ENCODE results near the gene TECR.
"Not testable (repeated sequence)": the region's sequence is repeated elsewhere in the genome, so short reads cannot be mapped to it uniquely, and the experiment has no call there.

Gene TECR

GRCh38 chr19:14529254-14530004 is at the start of gene TECR:
TECR (plus strand) TSS chr19:14529594; CDS start chr19:14529697, 103 bp downstream.
- DNase-seq (ENCODE audit: low spot score), result peak; percentile 100

- peak; percentile 52 for DNase-seq (ENCODE audit: low spot score)
These were observed 49.3 kb upstream of the TECR start for GRCh38 chr19:14479975-14480699.

GRCh38 chr19:14480700-14481079 is 48.7 kb upstream of the TECR start:
- peak; percentile 67 for DNase-seq (ENCODE audit: low spot score)

GRCh38 chr19:14482172-14482941 is 47.0 kb upstream of the TECR start:
- DNase-seq (ENCODE audit: low spot score), result no peak

DNA sequence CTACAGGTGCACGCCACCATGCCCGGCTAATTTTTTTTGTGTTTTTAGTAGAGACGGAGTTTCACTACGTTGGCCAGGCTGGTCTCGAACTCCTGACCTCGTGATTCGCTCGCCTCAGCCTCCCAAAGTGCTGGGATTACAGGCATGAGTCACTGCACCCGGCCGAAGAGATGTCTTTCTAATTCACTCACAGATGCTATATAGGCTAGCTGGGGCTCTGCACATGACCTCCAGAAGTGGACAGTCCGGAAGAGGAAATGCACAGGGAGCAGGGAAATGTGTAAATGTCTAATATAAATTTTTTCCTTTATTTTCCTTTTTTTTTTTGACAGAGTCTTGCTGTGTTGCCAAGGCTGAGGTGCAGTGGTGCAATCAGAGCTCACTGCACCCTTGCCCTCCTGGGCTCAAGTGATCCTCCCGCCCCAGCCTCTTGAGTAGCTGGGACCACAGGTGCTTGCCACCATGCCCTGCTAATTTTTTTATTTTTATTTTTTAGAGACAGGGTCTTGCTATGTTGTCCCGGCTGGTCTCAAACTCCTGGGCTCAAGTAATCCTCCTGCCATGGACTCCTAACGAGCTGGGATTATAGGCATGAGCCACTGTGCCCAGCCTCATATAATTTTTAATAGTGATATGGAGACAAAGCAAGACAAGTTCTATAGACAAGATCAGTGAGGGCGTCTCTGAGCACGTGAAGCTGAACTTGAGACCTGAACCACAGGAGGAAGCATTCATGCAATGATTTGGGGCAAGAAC is 41.8 kb upstream of the TECR start:
- no peak for DNase-seq (ENCODE audit: low spot score)

- DNase-seq (ENCODE audit: low spot score), result no peak
These were observed 36.5 kb upstream of the TECR start for GRCh38 chr19:14492756-14493337.

DNA sequence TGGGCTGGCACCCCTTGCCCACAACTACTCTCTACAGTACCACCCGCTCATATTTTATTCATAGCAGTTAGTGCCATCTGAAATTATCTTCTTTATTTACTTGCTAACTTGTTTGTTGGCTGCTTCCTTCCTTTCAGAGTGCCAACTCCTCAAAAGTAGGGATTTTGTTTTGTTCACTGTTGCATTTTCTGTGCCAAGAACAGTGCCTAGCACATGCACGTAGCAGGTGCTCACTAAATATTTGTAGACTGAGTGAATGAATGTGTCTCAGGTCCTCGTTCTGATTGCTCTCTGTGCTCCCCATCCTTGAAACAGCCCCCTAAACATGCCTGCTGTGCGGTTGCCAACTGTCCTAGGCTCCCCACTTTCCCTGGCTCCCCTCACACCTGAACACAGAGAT is 35.0 kb upstream of the TECR start:
- no peak for DNase-seq (ENCODE audit: low spot score)

DNA sequence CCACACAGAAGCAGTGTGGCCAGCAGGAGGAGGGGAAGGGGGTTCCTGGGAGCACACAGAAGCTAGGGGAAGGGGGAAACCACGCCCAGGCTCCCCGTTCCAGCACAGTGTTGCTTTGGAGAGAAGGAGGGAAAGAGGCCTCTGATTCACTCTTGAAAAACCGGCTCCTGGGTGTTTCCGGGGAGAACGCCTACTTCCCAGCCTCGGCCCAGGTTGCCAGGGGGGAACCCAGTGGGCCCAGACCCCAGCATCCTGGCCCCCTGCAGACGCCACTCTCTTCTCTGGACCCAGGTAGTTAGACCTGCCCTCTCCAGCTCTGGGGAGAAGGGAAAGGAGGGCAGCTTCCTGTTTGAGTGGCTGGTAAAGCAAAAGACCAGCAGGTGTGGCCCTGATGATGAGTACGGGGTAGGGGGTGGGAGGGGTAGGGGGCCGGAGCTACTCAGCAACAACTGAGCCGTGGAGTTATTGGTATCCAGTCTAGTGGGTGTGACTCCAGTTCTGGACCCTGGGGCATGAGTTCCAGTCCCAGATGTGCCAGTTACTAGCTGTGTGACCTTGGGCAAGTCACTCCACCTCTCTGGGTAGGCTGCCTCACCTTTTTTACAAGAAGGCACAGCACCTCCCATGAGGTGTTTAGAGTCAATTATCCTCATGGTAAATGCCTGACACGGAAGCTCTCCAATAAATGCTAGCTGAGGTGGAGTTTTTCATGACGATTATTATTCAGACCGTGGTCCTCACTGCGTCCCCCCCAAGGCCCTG is 34.3 kb upstream of the TECR start:
- peak; percentile 55 for DNase-seq (ENCODE audit: low spot score)

DNA sequence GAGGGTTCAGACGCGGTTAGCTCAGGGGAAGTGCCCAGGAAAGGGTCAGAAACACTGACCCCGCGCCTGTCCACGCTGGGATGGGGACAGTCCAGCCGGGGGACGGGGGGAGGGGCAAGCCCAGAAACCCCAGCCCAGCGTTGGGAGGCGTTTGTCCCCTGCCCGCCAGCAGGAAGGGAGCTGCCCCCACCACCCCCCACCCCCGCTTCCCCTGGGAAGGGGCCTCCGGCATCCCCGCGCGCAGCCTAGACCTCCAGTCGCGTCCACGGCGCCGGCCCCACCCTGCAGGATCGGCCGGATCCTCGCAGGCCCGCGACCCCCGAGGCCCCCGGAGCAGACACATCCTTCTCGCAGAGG is 33.7 kb upstream of the TECR start:
- DNase-seq (ENCODE audit: low spot score), result no peak

- peak; percentile 100 for DNase-seq (ENCODE audit: low spot score)
These were observed 33.2 kb upstream of the TECR start, which contains the start of gene GIPC1 for GRCh38 chr19:14496029-14496833. GIPC1 (minus strand) TSS chr19:14496127; CDS start chr19:14482976, 13,151 bp downstream.

DNA sequence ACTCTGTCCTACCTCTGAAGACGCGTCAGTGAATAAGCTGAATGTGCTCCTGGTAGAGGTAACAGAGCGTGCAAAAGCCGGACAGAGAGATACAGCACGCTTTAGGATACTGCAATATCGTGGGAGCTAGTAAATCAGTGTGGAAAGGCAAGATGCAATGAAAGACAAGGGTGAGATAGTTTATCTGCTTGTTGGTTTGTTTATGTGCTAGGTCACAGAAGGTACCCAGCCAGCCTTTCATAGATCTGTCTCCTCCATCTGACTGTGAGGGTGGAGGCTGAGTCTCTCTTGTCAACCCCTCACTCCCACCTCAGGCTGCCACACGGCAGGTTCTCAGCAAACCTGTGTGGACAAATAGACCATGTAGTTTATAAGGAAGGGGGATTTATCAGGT is 32.6 kb upstream of the TECR start:
- peak; percentile 88 for DNase-seq (ENCODE audit: low spot score)

DNA sequence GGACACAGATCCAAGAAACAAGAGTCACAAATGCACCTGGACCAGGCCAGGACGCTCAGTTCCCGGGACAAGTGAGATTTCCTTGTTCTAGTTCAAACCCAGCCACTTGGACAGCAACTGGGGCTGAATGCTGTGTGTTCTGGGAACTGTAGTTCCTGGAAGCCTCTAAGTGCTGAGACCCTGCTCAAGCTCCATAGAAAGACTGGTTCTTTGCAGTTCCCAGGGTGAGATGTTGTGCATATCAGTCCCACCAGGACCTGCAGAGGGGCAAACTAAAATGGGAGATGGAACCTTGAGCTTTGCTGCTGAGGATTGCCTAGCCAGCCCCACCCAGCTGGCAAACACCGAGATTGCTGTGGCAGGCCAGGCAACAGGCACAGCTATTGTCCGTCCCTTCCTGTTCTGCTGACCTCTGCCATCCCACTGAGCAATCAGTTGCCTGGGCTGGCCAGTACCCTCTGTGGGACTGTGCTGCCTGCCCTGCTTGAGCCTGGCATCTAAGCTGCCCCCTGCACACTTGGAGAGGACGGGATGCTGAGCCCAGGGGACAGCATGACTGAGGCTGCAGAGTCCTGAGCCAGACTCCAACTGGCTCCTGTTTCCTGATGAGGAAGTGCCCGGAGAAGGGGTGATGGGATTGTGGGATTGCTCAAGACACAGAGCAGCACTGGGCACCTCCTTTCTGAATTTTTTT is 32.0 kb upstream of the TECR start:
- DNase-seq (ENCODE audit: low spot score), result peak; percentile 45

GRCh38 chr19:14502334-14503092 is 26.9 kb upstream of the TECR start:
- no peak for DNase-seq (ENCODE audit: low spot score)

DNA sequence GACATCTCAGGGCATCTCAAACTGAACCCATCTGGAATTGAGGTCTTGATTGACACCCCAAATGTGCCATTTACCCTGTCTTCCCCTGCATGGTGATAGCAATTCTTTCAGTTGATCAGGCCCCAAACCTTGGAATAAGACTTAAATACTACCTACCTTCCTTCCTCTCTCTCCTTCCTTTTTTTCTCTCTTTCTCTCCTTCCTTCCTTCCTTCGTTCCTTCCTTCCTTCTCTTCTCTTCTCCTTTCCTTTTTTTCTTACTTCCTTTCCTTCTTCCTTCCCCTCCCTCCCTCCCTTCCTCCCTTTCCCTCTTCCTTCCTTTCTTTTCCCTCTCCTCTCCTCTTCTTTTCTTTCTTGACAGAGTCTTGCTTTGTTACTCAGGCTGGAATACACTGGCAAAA is 26.1 kb upstream of the TECR start:
- DNase-seq (ENCODE audit: low spot score), result no peak

DNA sequence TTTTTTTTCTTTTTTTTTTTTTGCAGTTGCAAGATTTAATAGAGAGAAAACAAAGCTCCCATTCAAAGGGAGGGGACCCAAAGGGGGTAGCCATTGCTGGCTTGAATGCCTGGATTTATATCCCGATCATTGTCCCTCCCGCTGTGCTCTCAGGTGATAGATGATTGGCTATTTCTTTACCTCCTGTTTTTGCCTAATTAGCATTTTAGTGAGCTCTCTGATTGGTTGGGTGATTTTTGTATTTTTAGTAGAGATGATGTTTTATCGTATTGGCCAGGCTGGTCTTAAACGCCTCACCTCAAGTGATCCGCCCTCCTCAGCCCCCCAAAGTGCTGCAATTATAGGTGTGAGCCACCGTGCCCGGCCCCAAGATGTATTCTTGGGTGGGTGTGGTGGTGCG is 24.8 kb upstream of the TECR start:
- DNase-seq (ENCODE audit: low spot score), result not testable (repeated sequence)

GRCh38 chr19:14505488-14506239 is 23.7 kb upstream of the TECR start:
- peak; percentile 85 for DNase-seq (ENCODE audit: low spot score)

- peak; percentile 91 for DNase-seq (ENCODE audit: low spot score)
These were observed 21.5 kb upstream of the TECR start for GRCh38 chr19:14507704-14508542.
